Activated CD4-positive, CD25-positive, alpha-beta regulatory T cell (primary cell): Measurements from ENCODE around the gene NLGN1.

Source experiments
- DNase-seq, 4 experiments: peaks; one replicate each; lab custom pipeline; 2025; lab: John Stamatoyannopoulos, UW

The NLGN1 gene

GRCh38 chr3:174098746-174099145 is 701.2 kb downstream of the NLGN1 start:
- no peak for DNase-seq

DNA sequence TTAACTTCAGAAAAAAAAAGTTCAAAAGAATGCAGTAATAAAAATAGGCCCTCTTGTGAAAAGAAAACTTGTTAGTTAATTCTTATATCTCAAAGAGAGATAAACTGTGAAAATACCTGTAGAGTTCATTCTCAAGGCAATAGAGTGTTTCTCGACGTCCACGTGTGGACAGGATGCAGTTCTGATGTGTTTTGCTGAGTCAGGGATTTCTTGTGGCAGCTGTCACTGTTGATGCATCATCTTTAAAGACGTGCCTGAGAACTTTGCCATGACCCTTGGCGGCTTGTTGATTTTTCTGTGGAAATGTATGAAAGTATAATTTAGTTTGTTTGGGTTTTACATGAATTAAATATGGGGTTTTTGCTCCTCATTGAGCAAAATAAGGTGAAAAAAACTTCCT is 702.2 kb downstream of the NLGN1 start:
- DNase-seq = no peak

- DNase-seq = no peak
Measured at GRCh38 chr3:174100744-174101143, 703.2 kb downstream of the NLGN1 start.

DNA sequence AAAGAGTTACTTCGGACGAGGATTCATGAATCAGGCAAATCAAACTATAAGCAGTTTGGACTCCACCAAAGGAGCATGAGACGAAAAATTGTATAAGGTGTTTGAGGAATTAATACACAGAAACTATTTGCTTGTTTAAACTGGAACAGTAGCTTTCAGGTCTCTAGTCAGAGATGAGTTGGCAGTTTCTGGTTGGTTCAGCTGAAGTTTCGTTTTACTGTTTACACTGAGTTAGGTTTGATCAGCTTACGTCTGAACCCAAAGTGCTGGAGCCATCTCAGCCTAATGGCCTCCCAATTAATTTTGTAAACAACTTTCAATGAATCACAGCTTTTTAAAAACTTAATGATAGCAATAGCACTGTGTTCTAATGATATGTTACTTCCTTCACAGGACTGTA is 703.7 kb downstream of the NLGN1 start:
- DNase-seq = no peak

DNA sequence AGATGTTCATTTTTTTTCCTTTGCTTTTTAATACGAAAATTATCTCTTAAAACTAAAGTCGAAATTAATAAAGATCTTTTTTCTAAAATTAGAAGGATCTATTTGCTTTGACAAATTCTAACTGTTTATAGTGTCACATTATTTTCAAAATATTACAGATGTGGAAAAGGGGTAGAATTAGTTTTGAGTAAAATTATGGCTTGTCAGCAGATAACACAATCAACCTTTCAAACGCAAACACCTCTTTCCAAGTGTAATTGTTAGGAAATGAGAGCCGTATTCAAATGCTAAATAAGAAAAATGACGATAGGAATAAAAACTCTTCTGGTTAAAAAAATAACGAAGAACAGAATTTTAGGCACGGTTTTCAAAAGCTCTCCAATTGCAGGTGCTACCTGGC is 704.7 kb downstream of the NLGN1 start:
- no peak for DNase-seq

DNA sequence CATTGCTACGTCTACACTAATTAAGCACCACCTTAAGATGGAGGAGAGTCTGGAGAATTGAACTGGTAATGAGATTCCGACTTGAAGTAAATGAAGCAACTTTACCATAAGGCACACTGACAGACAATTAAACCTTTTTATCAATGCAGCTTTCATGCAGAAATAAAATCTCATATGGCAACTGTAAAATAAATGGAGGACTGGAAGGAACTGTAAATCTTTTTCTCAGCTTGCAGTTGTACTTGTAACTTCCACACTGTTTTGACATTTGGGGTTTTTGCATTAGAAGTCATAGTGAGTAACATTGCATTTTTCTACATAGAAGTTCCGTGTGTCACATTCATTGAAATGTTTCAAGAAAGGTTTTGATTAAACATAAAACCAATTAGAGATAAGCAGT is 705.3 kb downstream of the NLGN1 start:
- no peak for DNase-seq

- no peak for DNase-seq
Measured at GRCh38 chr3:174110761-174111160, 713.2 kb downstream of the NLGN1 start.

- no peak for DNase-seq
Measured at GRCh38 chr3:174111776-174112175, 714.2 kb downstream of the NLGN1 start.

DNA sequence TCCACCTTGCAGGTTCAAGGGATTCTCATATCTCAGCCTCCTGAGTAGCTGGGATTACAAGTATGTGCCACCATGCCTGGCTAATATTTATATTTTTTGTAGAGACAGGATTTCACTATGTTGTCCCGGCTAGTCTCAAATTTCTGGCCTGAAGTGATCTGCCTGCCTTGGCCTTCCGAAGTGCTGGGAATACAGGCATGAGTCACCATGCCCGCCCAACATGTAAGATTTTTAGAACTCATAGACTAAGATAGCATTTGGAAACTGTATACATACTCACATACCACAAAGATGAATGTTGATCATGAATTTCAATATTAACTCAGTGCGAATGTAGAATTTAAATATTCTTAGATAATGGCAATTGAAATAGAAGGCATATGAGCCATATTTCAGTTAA is 718.9 kb downstream of the NLGN1 start:
- no peak for DNase-seq

- DNase-seq = no peak
Measured at GRCh38 chr3:174120997-174121396, 723.5 kb downstream of the NLGN1 start.

DNA sequence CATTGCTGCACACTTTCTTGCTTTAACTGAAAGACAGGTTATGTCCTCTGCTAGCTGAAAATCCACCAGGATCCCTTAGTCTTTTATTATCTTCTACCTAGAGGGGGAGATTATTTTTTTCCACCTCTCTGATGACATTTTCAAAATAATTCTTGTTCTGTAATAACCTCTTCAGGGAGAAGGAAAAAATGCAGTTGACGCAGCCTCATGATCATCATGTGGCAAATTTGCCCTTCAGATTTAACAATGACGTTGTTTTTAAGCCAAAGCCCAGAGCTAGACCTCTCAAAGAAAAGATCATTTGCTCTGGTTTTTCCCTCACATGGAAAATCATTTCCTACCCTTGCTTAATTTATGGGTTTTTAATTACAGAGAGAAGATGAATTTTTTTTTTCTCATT is 724.9 kb downstream of the NLGN1 start:
- no peak for DNase-seq

DNA sequence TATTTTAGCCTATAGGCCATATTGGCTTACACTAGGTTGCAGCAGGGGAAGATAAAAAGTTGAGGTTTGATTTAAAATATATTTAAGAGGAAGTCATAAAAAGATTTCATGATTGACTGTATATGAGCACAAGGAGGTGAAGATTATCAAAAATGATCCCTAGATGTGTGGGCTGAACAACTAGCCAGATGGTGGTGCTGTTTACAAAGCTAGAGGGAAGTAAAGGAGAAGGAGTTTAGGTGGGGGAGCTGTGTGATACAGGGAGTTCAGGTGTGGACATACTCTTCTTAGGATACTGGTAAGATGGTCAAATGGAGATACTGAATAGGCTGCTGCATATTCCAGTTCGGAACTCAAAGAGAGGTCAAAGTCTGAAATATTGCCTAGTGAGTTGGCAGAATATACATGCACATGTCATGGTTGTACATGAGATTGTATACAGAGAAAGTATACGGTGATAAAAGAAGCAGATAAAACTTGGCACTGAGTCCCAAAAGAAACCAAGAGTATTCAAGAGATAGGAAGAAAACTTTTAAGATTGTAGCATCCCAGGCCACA is 727.8 kb downstream of the NLGN1 start:
- DNase-seq = no peak

DNA sequence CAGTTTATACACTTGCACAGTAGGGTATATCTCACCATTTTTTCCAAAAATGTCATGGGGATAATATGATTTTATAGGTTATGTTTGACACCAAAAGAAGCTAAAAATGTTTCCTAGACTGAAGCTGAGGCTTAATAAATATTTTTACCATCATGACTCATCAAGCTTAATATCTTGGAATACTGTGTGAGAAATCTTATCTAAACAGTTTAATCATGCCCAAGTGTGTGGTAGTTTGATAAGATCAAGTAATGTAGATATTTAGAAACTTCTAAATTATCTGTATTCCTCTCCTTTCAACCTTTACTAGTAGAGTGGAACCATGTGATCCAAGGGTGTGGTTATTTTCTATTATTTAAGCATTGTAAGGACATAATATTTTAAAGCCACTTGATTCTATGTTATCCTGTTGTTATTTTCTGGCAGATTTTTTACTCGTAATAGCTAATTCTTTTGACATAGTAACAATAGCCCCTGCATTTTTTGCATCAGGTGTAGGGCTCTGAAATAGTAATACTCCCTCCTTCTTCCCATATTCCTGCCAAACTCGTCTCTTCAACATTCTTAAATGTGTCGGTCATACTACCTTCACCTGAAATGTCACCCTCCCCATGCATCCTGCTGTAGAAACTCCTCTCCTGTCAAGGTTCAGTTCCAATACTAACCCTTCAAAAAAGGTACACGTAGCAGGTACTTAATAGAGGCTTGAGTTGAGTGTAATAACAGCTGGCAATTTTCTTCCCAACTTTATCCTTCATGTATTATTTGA is 729.6 kb downstream of the NLGN1 start:
- no peak for DNase-seq

- DNase-seq = no peak
Measured at GRCh38 chr3:174132006-174132405, 734.5 kb downstream of the NLGN1 start.

GRCh38 chr3:174132421-174133042 is 735.0 kb downstream of the NLGN1 start:
- no peak for DNase-seq

- DNase-seq = no peak
Measured at GRCh38 chr3:174146008-174146407, 748.5 kb downstream of the NLGN1 start.

DNA sequence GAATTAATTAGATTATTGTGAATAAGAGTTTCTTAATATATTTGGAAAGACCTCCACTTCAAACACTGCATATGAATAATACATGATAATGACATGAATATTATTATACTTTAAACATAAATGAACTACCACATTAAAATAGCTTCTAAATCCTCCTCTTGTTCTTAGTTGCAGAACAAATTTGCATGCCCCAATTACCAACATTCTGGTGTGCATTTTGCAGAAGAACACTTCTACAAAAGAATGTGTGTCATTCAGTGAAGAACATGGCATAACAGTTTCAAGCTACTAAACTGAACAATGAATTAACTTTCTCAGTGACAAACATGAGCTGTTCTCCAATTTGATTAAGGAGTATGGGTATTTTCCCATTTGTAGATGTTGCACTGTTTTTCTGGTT is 750.3 kb downstream of the NLGN1 start:
- DNase-seq = no peak

GRCh38 chr3:174153871-174154270 is 756.3 kb downstream of the NLGN1 start:
- no peak for DNase-seq

DNA sequence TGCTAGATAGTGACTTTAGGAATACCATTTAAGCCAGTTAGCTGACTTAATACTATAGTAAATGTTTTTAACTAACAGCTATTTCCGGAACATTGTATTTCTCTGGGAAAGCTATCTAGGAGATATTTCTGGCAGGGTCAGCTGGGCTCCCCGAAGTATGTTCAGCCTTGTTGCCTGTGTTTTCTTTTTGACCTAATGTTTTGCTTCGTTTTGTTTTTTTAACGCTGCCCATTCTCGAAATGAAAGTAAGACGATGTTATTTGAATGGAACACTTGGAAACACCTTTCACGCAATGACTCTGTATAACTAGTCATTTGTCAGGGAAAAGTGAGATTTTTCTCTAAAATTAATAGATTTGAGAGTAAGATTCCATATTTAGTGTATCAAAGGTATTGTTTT is 758.7 kb downstream of the NLGN1 start:
- DNase-seq = no peak

GRCh38 chr3:174158674-174159073 is 761.1 kb downstream of the NLGN1 start:
- no peak for DNase-seq

DNA sequence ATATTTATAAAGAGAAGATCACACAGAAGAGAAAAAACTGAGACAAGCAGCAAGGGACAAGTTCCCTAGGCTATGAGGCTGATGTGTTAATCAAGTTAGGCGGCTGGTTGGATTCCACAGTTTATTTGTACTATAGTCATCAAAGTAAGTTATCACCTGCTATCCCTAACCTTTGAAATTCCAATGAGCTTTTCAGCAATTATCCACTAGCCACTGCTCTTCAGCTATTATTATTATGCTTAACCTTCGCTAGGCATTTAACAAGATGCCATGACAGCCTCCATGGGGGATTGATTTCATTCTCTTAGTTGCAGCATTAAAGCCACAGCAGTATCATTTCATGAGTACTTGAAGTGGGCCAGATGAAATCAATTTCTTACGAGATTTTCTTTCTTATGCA is 762.1 kb downstream of the NLGN1 start:
- DNase-seq = no peak

GRCh38 chr3:174162550-174162949 is 765.0 kb downstream of the NLGN1 start:
- no peak for DNase-seq

- DNase-seq = no peak
Measured at GRCh38 chr3:174168026-174168425, 770.5 kb downstream of the NLGN1 start.
